HepG2 (cell line): ENCODE results near the gene URB1. TPM values are rescaled to one million over a fixed set of nuclear protein-coding genes. Genes with fewer than 3 reads are reported as not detected.

Source experiments
- ATAC-seq: fragments of 200-7000 bp; cut with Tn5 transposase; 3 replicates; pipeline ENCODE4 v1.9.1; 2020; ENCODE audit warnings: mild to moderate bottlenecking, moderate library complexity
- Bru-seq: library from RNA; stranded (reverse); fragments of 400-500 nt; gene quantifications from one replicate; lab custom pipeline; 2021; lab: Mats Ljungman, UMichigan
- BruChase-seq, 2 experiments: library from RNA; stranded (reverse); fragments of 400-500 nt; gene quantifications; one replicate each; lab custom pipeline; 2021; lab: Mats Ljungman, UMichigan
- BruUV-seq: library from RNA; stranded (reverse); fragments of 400-500 nt; replicated peaks from 2 replicates; lab custom pipeline; 2021; lab: Mats Ljungman, UMichigan
- CTCF ChIA-PET: fragments of 300-600 bp; formaldehyde crosslinking; extraction: SDS; loops from one replicate; lab custom pipeline; 2021; ENCODE audit warnings: low total read pairs, inconsistent platforms, low intra/inter-chr PET ratio; lab: Yijun Ruan, JAX
- POLR2A ChIA-PET: fragments of 350-600 bp; sonication (Branson Sonifier 250); formaldehyde crosslinking; loops from one replicate; lab custom pipeline; 2020; ENCODE audit warnings: antibody characterized with exemption, inconsistent platforms; lab: Yijun Ruan, JAX
- DNase-seq: peaks from one replicate; pipeline ENCODE4 v3.0.0-alpha.2; 2015; ENCODE audit warnings: low spot score
- FAIRE-seq: peaks from 3 replicates; lab custom pipeline; 2011; peaks lifted over from hg19 to GRCh38; lab: Jason Lieb, UNC
- H2AFZ ChIP-seq: one replicate; pipeline ENCODE4 v1.6.1; 2011; ENCODE audit warnings: low read length, inconsistent platforms
- H3K27ac ChIP-seq: fragments of 300-600 bp; 3 replicates; pipeline ENCODE4 v1.8.0; 2011; ENCODE audit warnings: mixed run types, mild to moderate bottlenecking, mixed read lengths, low read length, inconsistent platforms; ENCODE audit not compliant: insufficient read depth; ENCODE audit errors: extremely low read length
- H3K27me3 ChIP-seq, 2 experiments: fragments of 200-600 bp in 1 of 2; 2 replicates in 1 of 2; 3 replicates in 1 of 2; pipeline versions ENCODE4 v1.6.0 to v1.8.0; 2011; ENCODE audit warnings: low read length in 2 of 2, mild to moderate bottlenecking in 2 of 2, moderate library complexity in 2 of 2, inconsistent platforms in 1 of 2; ENCODE audit not compliant: insufficient read depth in 2 of 2, control insufficient read depth in 1 of 2
- H3K36me3 ChIP-seq, 2 experiments: fragments of 200-600 bp in 1 of 2; replicated peaks in 1 of 2; 2 replicates in 1 of 2; 3 replicates in 1 of 2; pipeline versions ENCODE4 v1.5.1 to v1.8.0; 2011; ENCODE audit warnings: low read length in 2 of 2, inconsistent platforms in 1 of 2; ENCODE audit not compliant: insufficient read depth in 2 of 2, control insufficient read depth in 1 of 2
- H3K4me1 ChIP-seq: 2 replicates; pipeline ENCODE4 v1.5.1; 2012; ENCODE audit warnings: low read length, inconsistent platforms; ENCODE audit not compliant: insufficient read depth
- H3K4me2 ChIP-seq: 2 replicates; pipeline ENCODE4 v1.6.0; 2011; ENCODE audit warnings: low read depth, low read length, inconsistent platforms
- H3K4me3 ChIP-seq, 3 experiments: fragments of 200-600 bp in 1 of 3; sonication (generic), shearing (Covaris generic) in 1 of 3; replicated peaks in 1 of 3; 2 replicates each; pipeline ENCODE4 v1.5.1; 2011 to 2016; ENCODE audit warnings: low read length in 3 of 3, inconsistent platforms in 2 of 3, low read depth in 2 of 3, mild to moderate bottlenecking in 2 of 3, control low read depth in 1 of 3, mixed read lengths in 1 of 3; ENCODE audit not compliant: insufficient read depth in 1 of 3
- H3K79me2 ChIP-seq: one replicate; pipeline ENCODE4 v1.6.1; 2011; ENCODE audit warnings: low read length, inconsistent platforms; ENCODE audit not compliant: insufficient read depth
- H3K9ac ChIP-seq: 2 replicates; pipeline ENCODE4 v1.6.0; 2011; ENCODE audit warnings: mild to moderate bottlenecking, low read depth, low read length, inconsistent platforms; ENCODE audit not compliant: insufficient read depth
- H3K9me3 ChIP-seq: 2 replicates; pipeline ENCODE4 v1.5.1; 2012; ENCODE audit warnings: mild to moderate bottlenecking, low read length
- H4K20me1 ChIP-seq: 2 replicates; pipeline ENCODE4 v1.6.0; 2011; ENCODE audit warnings: inconsistent platforms, mild to moderate bottlenecking, low read length, moderate library complexity; ENCODE audit not compliant: insufficient read depth
- ATF7-NPFF ChIP-seq: sonication (generic); formaldehyde crosslinking; IDR thresholded peaks from 2 replicates; pipeline ENCODE4 v1.8.1; 2023; ENCODE audit warnings: mild to moderate bottlenecking, low read depth, missing genetic modification reagents, moderate library complexity
- NCOA1 ChIP-seq: sonication (generic); formaldehyde crosslinking; IDR thresholded peaks from 2 replicates; pipeline ENCODE4 v1.9.0; 2021; ENCODE audit warnings: missing genetic modification reagents
- ONECUT2 ChIP-seq: sonication (generic); formaldehyde crosslinking; IDR thresholded peaks from 2 replicates; pipeline ENCODE4 v1.4.0; 2020; ENCODE audit warnings: missing genetic modification reagents
- RARA ChIP-seq: IDR thresholded peaks from 2 replicates; pipeline ENCODE4 v1.6.1; 2016; ENCODE audit warnings: missing genetic modification reagents, missing compliant biosample characterization
- SAP130 ChIP-seq: IDR thresholded peaks from 2 replicates; pipeline ENCODE4 v1.6.1; 2016; ENCODE audit warnings: low read depth
- THAP11 ChIP-seq: IDR thresholded peaks from 2 replicates; pipeline ENCODE4 v1.6.1; 2016; ENCODE audit warnings: missing biosample characterization, missing genetic modification reagents
- ZNF460 ChIP-seq: sonication (generic); formaldehyde crosslinking; IDR thresholded peaks from 2 replicates; pipeline ENCODE4 v1.5.1; 2020; ENCODE audit warnings: missing genetic modification reagents, mild to moderate bottlenecking, borderline replicate concordance
- ZNF550 ChIP-seq: sonication (generic); formaldehyde crosslinking; IDR thresholded peaks from 2 replicates; pipeline ENCODE4 v1.4.0; 2020; ENCODE audit warnings: mild to moderate bottlenecking, missing genetic modification reagents, borderline replicate concordance
- ZNF891 ChIP-seq: sonication (generic); formaldehyde crosslinking; IDR thresholded peaks from 2 replicates; pipeline ENCODE4 v1.5.0; 2020; ENCODE audit warnings: mild to moderate bottlenecking, missing genetic modification reagents
- WGBS: methylation state at CpG from one replicate; pipeline ENCODE4 v1.1.6; 2017; ENCODE audit warnings: low lambda C conversion rate; 5-methylcytosine and 5-hydroxymethylcytosine counted together
- in situ Hi-C: cut with HindIII; loops from 2 replicates; pipeline ENCODE4 v1.10.0; 2017; ENCODE audit warnings: low pct_unique_long_range_greater_than_20kb; ENCODE audit not compliant: extremely low pct_ligation_motif_present
- intact Hi-C: fragments of 100-400 bp; cut with micrococcal nuclease; formaldehyde crosslinking; loops from one replicate; pipeline ENCODE4 v1.10.0; 2022; ENCODE audit not compliant: unreplicated experiment
- long read RNA-seq, 2 experiments: library from RNA in 1 of 2; library from polyadenylated mRNA in 1 of 2; stranded (forward) in 1 of 2; unstranded in 1 of 2; transcript quantifications; one replicate each; pipeline ENCODE4 v2.0.0, GENCODE V29; 2019 to 2022
- polyA minus RNA-seq, 3 experiments: library from RNA; depleted of rRNA, polyadenylated mRNA; stranded (reverse); fragments of >200 nt; gene quantifications; 2 replicates each; pipeline ENCODE4 v1.2.3, GENCODE V29; 2011; ENCODE audit warnings: low replicate concordance in 1 of 3
- polyA plus RNA-seq, 8 experiments: library from polyadenylated mRNA; depleted of rRNA in 3 of 8; stranded (reverse) in 7 of 8; unstranded in 1 of 8; fragments of >200 nt; fragmentation: Illumina TruSeq in 4 of 8; extraction: Trizol in 4 of 8; gene quantifications; 2 replicates each; pipeline versions ENCODE4 v1.2.1 to v1.2.3, GENCODE V29; 2011 to 2016; ENCODE audit warnings: low read depth in 4 of 8, missing spikeins in 1 of 8, mixed read lengths in 1 of 8; ENCODE audit not compliant: insufficient read depth in 1 of 8
- total RNA-seq, 5 experiments: library from RNA; depleted of rRNA; stranded (reverse); fragments of >200 nt; fragmentation: Illumina TruSeq; extraction: Trizol; gene quantifications; 2 replicates each; pipeline ENCODE4 v1.2.3, GENCODE V29; 2016; ENCODE audit warnings: low read depth in 1 of 5
- TF ChIP-seq, protein P1 (sequence below): sonication (generic); formaldehyde crosslinking; IDR thresholded peaks from 2 replicates; pipeline ENCODE4 v1.9.0; 2022; ENCODE audit warnings: missing genetic modification reagents, mild to moderate bottlenecking, borderline replicate concordance

Gene URB1, protein sequence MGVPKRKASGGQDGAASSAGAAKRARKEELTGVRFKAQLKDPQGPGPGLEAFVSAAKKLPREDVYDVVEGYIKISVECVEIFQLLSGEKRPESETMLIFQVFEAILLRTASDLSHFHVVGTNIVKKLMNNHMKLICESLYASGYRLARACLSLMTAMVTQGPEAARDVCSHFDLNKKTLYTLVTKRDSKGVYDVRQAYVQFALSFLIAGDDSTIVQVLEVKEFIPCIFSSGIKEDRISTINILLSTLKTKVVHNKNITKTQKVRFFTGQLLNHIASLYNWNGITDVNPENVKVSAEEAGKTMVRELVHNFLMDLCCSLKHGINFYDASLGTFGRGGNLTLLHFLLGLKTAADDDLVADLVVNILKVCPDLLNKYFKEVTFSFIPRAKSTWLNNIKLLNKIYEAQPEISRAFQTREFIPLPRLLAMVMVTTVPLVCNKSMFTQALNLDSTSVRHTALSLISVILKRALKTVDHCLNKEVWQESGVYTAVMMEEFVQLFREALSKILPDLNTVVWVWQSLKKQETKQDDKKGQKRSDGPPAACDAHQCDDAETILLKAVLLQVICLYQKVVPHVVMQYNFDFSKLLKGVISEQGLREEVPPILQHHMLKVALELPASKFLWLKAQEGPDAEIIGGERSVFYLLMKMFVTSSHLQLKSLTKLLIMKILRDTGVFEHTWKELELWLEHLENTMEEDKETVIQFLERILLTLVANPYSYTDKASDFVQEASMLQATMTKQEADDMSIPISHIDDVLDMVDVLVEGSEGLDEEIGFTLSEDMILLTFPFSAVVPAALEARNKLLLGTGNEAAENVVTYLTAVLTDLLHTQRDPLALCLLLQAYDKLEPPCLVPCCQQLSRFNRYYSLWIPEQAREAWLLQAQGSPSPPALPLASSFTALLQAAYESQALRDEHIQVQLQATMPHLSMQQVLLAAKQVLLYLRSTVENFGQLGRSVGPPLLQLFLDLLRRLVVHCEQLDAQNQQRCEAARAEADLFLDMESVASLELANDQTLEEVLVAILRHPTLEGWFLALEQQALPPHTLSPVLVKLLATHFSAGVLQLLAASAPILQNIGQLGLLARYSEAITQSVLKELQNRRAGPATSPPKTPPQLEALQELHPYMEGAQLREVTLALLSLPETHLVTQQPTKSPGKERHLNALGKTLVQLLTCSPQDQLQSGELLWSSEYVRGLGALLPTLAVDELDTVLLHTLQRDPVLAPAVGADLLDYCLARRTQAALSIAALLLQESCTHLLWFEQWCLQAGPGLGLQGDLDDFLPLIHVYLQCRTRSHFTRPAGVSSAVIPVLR (N-terminal part only)
- 13.5 and 16.7 TPM in 2 replicates for total RNA-seq (2016; rRNA removed; fragmentation: Illumina TruSeq; extraction: Trizol)
- 2.1 TPM in 2 replicates for total RNA-seq (2016; cell fraction: cytosol; rRNA removed; fragmentation: Illumina TruSeq; extraction: Trizol; ENCODE audit: low read depth)
- 13.4 and 17.6 TPM in 2 replicates for total RNA-seq (2016; cell fraction: insoluble cytoplasmic fraction; rRNA removed; fragmentation: Illumina TruSeq; extraction: Trizol)
- total RNA-seq (2016; cell fraction: membrane; rRNA removed; fragmentation: Illumina TruSeq; extraction: Trizol), result 3.8 and 5.4 TPM in 2 replicates
- 31.3 and 34.7 TPM in 2 replicates for total RNA-seq (2016; cell fraction: nucleus; rRNA removed; fragmentation: Illumina TruSeq; extraction: Trizol)
- polyA plus RNA-seq (2011; rRNA removed), result 4.5 and 5.8 TPM in 2 replicates
- 2.6 and 2.7 TPM in 2 replicates for polyA plus RNA-seq (2011; cell fraction: cytosol; rRNA removed)
- 12.4 and 12.6 TPM in 2 replicates for polyA plus RNA-seq (2011; cell fraction: nucleus; rRNA removed)
- polyA plus RNA-seq (2012), result 7.4 and 8.5 TPM in 2 replicates
- polyA plus RNA-seq (2016; cell fraction: cytosol; fragmentation: Illumina TruSeq; extraction: Trizol; ENCODE audit: low read depth), result 0.38 and 0.41 TPM in 2 replicates
- polyA plus RNA-seq (2016; cell fraction: insoluble cytoplasmic fraction; fragmentation: Illumina TruSeq; extraction: Trizol; ENCODE audit: low read depth), result 5.2 and 6.4 TPM in 2 replicates
- polyA plus RNA-seq (2016; cell fraction: membrane; fragmentation: Illumina TruSeq; extraction: Trizol; ENCODE audit: low read depth), result 0.81 and 1.0 TPM in 2 replicates
- polyA plus RNA-seq (2016; cell fraction: nucleus; fragmentation: Illumina TruSeq; extraction: Trizol; ENCODE audit: insufficient read depth, low read depth), result 18.2 and 19.9 TPM in 2 replicates
- polyA minus RNA-seq (2011; rRNA and poly(A)+ RNA removed; ENCODE audit: low replicate concordance), result 19.4 and 24.1 TPM in 2 replicates
- 7.3 and 7.6 TPM in 2 replicates for polyA minus RNA-seq (2011; cell fraction: cytosol; rRNA and poly(A)+ RNA removed)
- 29.5 and 29.8 TPM in 2 replicates for polyA minus RNA-seq (2011; cell fraction: nucleus; rRNA and poly(A)+ RNA removed)
- percentile 82 among the genes with signal in this experiment for Bru-seq, nascent RNA
- percentile 84 among the genes with signal in this experiment for BruChase-seq, experiment 1, labeled RNA remaining after a 6-hour chase
- percentile 82 among the genes with signal in this experiment for BruChase-seq, experiment 2, labeled RNA remaining after a 2-hour chase
- long read RNA-seq, experiment 1, partial matches to known transcripts, result 6 of 10 reads
- long read RNA-seq, experiment 1, other reads (novel, unspliced or antisense), result 4 of 10 reads
- long read RNA-seq, experiment 2, full-length matches to known transcripts, result 4 of 32 reads
- long read RNA-seq, experiment 2, partial matches to known transcripts, result 15 of 32 reads
- long read RNA-seq, experiment 2, other reads (novel, unspliced or antisense), result 13 of 32 reads

DNA sequence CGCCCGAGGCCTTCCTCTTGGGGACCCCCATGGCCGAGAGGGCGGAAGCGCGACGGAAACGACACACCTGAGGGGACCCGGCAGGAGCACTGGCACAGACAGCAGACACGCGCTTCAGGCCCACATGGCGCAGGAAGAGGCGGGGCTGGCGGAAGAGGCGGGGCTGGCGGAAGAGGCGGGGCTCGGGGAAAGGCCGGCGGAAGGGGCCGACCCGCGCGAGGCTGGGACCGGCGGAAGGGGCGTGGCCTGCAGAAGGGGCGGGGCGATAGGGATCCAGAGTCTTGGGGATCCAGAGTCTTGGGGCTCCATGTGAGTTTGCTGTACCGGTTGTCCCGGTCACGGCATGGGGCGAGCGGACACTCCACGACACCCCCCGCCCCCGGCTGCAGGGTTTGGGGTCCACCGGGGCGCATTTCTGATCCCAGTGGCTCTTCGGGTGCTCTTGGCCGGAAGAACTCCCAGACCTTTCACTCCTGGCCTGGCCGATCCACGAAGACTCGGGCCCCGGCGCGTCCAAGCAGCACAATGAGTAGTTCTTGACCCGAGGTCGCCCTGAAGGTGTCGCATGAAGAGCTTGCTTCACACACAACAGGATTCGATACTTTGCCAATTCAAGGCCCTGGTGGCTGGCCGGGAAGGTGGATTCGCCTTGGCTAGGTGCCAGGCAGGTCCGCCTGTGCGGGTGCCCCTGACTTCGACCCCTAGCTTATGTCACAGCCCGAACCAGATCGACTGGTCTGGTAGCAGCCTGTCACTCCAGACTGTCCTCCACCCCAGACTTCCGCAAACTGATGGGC is at the start of gene URB1:
Gene URB1, minus strand, starts transcription at position 133 of the 797 bp plus-strand sequence. Its CDS starts 102 bp downstream, at position 31.
- ATAC-seq (peak; percentile 94), DNase-seq (peak; percentile 75), FAIRE-seq (peak; percentile 40)
- WGBS, result 5% methylated on average over 11 of the region's 59 CpGs
- Histone ChIP-seq H3K27ac (peak within 1 kb of the TSS; percentile 89), H3K9me3 (no peaks in the 10 kb centered on the region), H3K4me3 (peak within 1 kb of the TSS; percentile 79 to 88 (median 88)), H2AFZ (no peak within 1 kb of the TSS), H3K4me2 (peak within 1 kb of the TSS; percentile 92), H3K27me3 (no peaks in the 10 kb centered on the region), H3K4me1 (peaks cover 46% of the 10 kb centered on the region), H3K79me2 (peaks cover 36% of the 10 kb centered on the region), H3K9ac (peak within 1 kb of the TSS; percentile 85), H4K20me1 (peaks cover 7% of the 10 kb centered on the region; the same call in 1 of the 2 replicates), H3K36me3 (peaks cover 8 to 20% of the 10 kb centered on the region in 2 experiments; a peak in 4 of 5 replicates)
- CTCF ChIA-PET, result interaction anchor here (1.6 kb wide), 1 partner anchor 208 kb away, joined by 4 read pairs; no protein-coding TSS in a partner anchor
- BruUV-seq, result TSS peak; percentile 100
- intact Hi-C loops, result loop anchor here (1.0 kb wide), 2 partner anchors 63 to 204 kb away; no protein-coding TSS in a partner anchor
- POLR2A ChIA-PET, result interaction anchor here (0.7 to 2.5 kb wide), 9 partner anchors 13 to 334 kb away, joined by 3 to 22 read pairs (median 4); partner anchors contain the start of genes CFAP298, MIS18A and SYNJ1
- in situ Hi-C loops, result no loop called here
- TF ChIP-seq ATF7-NPFF (CRISPR knock-in tag), result peak; percentile 50; the same call in 1 of the 2 replicates
- TF ChIP-seq ZNF460 (CRISPR knock-in tag), result no peak
- TF ChIP-seq ONECUT2, result no peak
- TF ChIP-seq ZNF550, result 0 out of 2 replicates have a peak, but pooled peaks have one; percentile 39
- TF ChIP-seq, protein P1, sequence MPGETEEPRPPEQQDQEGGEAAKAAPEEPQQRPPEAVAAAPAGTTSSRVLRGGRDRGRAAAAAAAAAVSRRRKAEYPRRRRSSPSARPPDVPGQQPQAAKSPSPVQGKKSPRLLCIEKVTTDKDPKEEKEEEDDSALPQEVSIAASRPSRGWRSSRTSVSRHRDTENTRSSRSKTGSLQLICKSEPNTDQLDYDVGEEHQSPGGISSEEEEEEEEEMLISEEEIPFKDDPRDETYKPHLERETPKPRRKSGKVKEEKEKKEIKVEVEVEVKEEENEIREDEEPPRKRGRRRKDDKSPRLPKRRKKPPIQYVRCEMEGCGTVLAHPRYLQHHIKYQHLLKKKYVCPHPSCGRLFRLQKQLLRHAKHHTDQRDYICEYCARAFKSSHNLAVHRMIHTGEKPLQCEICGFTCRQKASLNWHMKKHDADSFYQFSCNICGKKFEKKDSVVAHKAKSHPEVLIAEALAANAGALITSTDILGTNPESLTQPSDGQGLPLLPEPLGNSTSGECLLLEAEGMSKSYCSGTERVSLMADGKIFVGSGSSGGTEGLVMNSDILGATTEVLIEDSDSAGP (CRISPR knock-in tag), result peak; percentile 76; the same call in 1 of the 2 replicates
- peak; percentile 86 for TF ChIP-seq THAP11 (CRISPR knock-in tag)
- TF ChIP-seq NCOA1 (CRISPR knock-in tag), result no peak; the same call in 1 of the 2 replicates
- TF ChIP-seq SAP130 (CRISPR knock-in tag), result peak; percentile 99
- peak; percentile 82 for TF ChIP-seq RARA
- 0 out of 2 replicates have a peak, but pooled peaks have one; percentile 56 for TF ChIP-seq ZNF891
